Astrocyte (in vitro differentiated cells and primary cell): Measurements from ENCODE around the gene STK4.
"Not testable (repeated sequence)": the region's sequence is repeated elsewhere in the genome, so short reads cannot be mapped to it uniquely, and the experiment has no call there.

Source experiments
- CTCF ChIP-seq: IDR thresholded peaks from 2 replicates; pipeline ENCODE4 v1.5.1; 2011; ENCODE audit warnings: low read depth, mild to moderate bottlenecking, inconsistent platforms, low read length, moderate library complexity; ENCODE audit not compliant: insufficient read depth
- EZH2 ChIP-seq: IDR thresholded peaks from 2 replicates; pipeline ENCODE4 v1.6.1; 2012; ENCODE audit warnings: mild to moderate bottlenecking, low read length, inconsistent platforms; ENCODE audit not compliant: insufficient read depth

GRCh38 chr20:45063107-45063506 is 96.8 kb downstream of the STK4 start:
- not testable (repeated sequence) for TF ChIP-seq CTCF, EZH2
